ENCODE data around the gene MIGA2. TPM values are rescaled to one million over a fixed set of nuclear protein-coding genes. Genes with fewer than 3 reads are reported as not detected.

MIGA2 gene
- total and polyA plus RNA-seq, 2 of the 4 experiments (the other 2 are of a cell fraction) = 12.5 to 25.3 TPM

DNA sequence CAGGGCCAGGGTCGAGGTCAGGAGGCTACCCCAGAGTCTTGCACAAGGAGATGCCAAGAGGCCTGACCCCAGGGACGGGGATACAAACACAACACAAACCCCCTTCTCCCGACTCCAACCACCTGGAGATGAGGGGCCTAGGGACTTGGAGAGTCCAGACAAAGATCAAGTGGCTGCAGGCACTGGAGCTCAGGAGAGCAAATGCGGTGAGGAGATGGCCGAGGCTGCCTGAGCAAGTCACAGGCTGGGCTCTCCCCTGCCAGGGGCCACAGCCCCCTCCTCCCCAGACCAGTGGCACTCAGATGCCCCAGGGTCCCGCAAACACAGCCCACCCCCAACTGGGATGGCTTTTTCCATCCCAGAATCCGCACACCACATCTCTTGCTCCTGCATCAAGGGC, 24.1 kb upstream of the MIGA2 start:
- H3K9me1 ChIP-seq (ENCODE audit: insufficient read depth, low read length) = no peaks in the 10 kb centered on the region
- peaks cover 7% of the 10 kb centered on the region for H4K20me1 ChIP-seq (ENCODE audit: insufficient read depth, low read length)
- dilution Hi-C loops (cut with HindIII; ENCODE audit: low sequenced_read_pairs, unreplicated experiment) = no loop called here
- no peak overlapping the region for H3K9ac ChIP-seq (ENCODE audit: low read depth, low read length)
- no peak overlapping the region for H2BK20ac ChIP-seq (ENCODE audit: low read depth, low read length)
- H3K18ac ChIP-seq (ENCODE audit: low read depth, low read length) = no peak overlapping the region
- peaks cover 33% of the 10 kb centered on the region for H3K36me3 ChIP-seq (ENCODE audit: control insufficient read depth, insufficient read depth, low read length)
- no peak overlapping the region for H2AK5ac ChIP-seq (ENCODE audit: low read depth, low read length)
- H3K9me3 ChIP-seq (ENCODE audit: control insufficient read depth, insufficient read depth, low read length) = no peaks in the 10 kb centered on the region
- no peak for ATAC-seq (ENCODE audit: low read depth)
- in situ Hi-C loops (cut with MboI; ENCODE audit: low sequenced_read_pairs) = no loop called here
- H3K23ac ChIP-seq (ENCODE audit: low read depth, low read length) = no peak overlapping the region
- 80% methylated on average over 2 of the region's 7 CpGs; no CpG with 5 or more reads in 1 of the 2 experiments for WGBS, 2 experiments (ENCODE audit: extremely low coverage in 2 of 2, insufficient read length in 1 of 2)
- H3K4me2 ChIP-seq (ENCODE audit: low read depth, low read length) = no peak overlapping the region
- H3K14ac ChIP-seq (replicated peaks; ENCODE audit: low read depth, low read length) = no peak overlapping the region
- H2AK9ac ChIP-seq (replicated peaks; ENCODE audit: low read depth, low read length, poor library complexity) = no peak overlapping the region
- H3K27me3 ChIP-seq (ENCODE audit: control insufficient read depth, insufficient read depth, low read length) = no peaks in the 10 kb centered on the region
- H2BK120ac ChIP-seq (ENCODE audit: low read depth, low read length) = no peak overlapping the region
- no TSS peak for BruUV-seq (replicated peaks)
- CTCF ChIA-PET = no interaction called here
- TF ChIP-seq MAZ (IDR thresholded peaks at IDR 0.05; ENCODE audit: borderline replicate concordance, low read depth, low read length) = no peak
- TF ChIP-seq, protein P1, sequence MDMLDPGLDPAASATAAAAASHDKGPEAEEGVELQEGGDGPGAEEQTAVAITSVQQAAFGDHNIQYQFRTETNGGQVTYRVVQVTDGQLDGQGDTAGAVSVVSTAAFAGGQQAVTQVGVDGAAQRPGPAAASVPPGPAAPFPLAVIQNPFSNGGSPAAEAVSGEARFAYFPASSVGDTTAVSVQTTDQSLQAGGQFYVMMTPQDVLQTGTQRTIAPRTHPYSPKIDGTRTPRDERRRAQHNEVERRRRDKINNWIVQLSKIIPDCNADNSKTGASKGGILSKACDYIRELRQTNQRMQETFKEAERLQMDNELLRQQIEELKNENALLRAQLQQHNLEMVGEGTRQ (IDR thresholded peaks at IDR 0.05; ENCODE audit: low read depth, low read length) = no peak
- TF ChIP-seq CHD1 (IDR thresholded peaks at IDR 0.05; ENCODE audit: low read depth, low read length) = no peak
- POLR2A ChIA-PET (ENCODE audit: unreplicated experiment) = no interaction called here
- no peak overlapping the region for H2BK15ac ChIP-seq (ENCODE audit: low read depth, low read length)
- H3K27ac ChIP-seq (ENCODE audit: insufficient read depth, low read length) = no peak overlapping the region
- intact Hi-C loops (cut with micrococcal nuclease) = no loop called here
- H2AFZ ChIP-seq (replicated peaks; ENCODE audit: low read length, poor library complexity) = no peak overlapping the region
- H3K79me1 ChIP-seq (ENCODE audit: low read depth in 1 of 2, low read length in 2 of 2) = 0 out of 4 replicates have a peak, but pooled peaks cover 0 to 10% of the 10 kb centered on the region in 2 experiments
- no peak overlapping the region for H4K8ac ChIP-seq (ENCODE audit: low read depth in 2 of 2, low read length in 2 of 2)
- no peak overlapping the region for H3K4ac ChIP-seq (ENCODE audit: low read depth, low read length)
- no peak overlapping the region for H4K5ac ChIP-seq (ENCODE audit: low read depth, low read length)
- H3K4me1 ChIP-seq (ENCODE audit: control insufficient read depth, insufficient read depth, low read length) = no peaks in the 10 kb centered on the region
- no peak overlapping the region for H3K4me3 ChIP-seq (ENCODE audit: insufficient read depth, low read depth, low read length)
- no peak overlapping the region for H3K56ac ChIP-seq (ENCODE audit: extremely low read depth, insufficient read depth, low read length)
- no peak for DNase-seq
- no peak overlapping the region for H2BK5ac ChIP-seq (ENCODE audit: low read depth, low read length, poor library complexity, severe bottlenecking)
- H4K91ac ChIP-seq (ENCODE audit: insufficient read depth, low read depth, low read length) = no peak overlapping the region

All from IMR-90 (cell line).